GM21526 (cell line): ENCODE results near the gene MGAT5.
A peak's percentile ranks its signal among the peaks of the same experiment; 100 is the strongest.

Experiments
- ATAC-seq: cut with Tn5 transposase; IDR thresholded peaks from one replicate; pipeline ENCODE4 v1.9.1; 2021; ENCODE audit warnings: moderate library complexity; ENCODE audit not compliant: unreplicated experiment, low FRiP score

MGAT5 gene

GRCh38 chr2:134300585-134300984 lies 46.7 kb downstream of the MGAT5 start:
- no peak for ATAC-seq

- no peak for ATAC-seq
These were observed 47.4 kb downstream of the MGAT5 start for GRCh38 chr2:134301099-134301927.

- no peak for ATAC-seq
These were observed 48.0 kb downstream of the MGAT5 start for GRCh38 chr2:134301928-134302260.

- no peak for ATAC-seq
These were observed 50.7 kb downstream of the MGAT5 start for GRCh38 chr2:134304394-134305108.

- ATAC-seq, result no peak
These were observed 51.2 kb downstream of the MGAT5 start for GRCh38 chr2:134305109-134305491.

- ATAC-seq, result no peak
These were observed 52.6 kb downstream of the MGAT5 start for GRCh38 chr2:134306521-134306920.

- ATAC-seq, result no peak
These were observed 53.5 kb downstream of the MGAT5 start for GRCh38 chr2:134307334-134307733.

GRCh38 chr2:134308474-134309385 lies 54.9 kb downstream of the MGAT5 start:
- ATAC-seq, result no peak

GRCh38 chr2:134310107-134311079 lies 56.5 kb downstream of the MGAT5 start:
- ATAC-seq, result no peak

- ATAC-seq, result no peak
These were observed 58.6 kb downstream of the MGAT5 start for GRCh38 chr2:134312482-134312881.

- no peak for ATAC-seq
These were observed 60.3 kb downstream of the MGAT5 start for GRCh38 chr2:134314202-134314601.

- no peak for ATAC-seq
These were observed 61.0 kb downstream of the MGAT5 start for GRCh38 chr2:134314681-134315368.

- ATAC-seq, result no peak
These were observed 61.6 kb downstream of the MGAT5 start for GRCh38 chr2:134315471-134315870.

GRCh38 chr2:134319596-134320254 lies 65.9 kb downstream of the MGAT5 start:
- ATAC-seq, result no peak

- no peak for ATAC-seq
These were observed 67.1 kb downstream of the MGAT5 start for GRCh38 chr2:134320930-134321329.

GRCh38 chr2:134323777-134324176 lies 69.9 kb downstream of the MGAT5 start:
- ATAC-seq, result no peak

GRCh38 chr2:134324430-134324829 lies 70.6 kb downstream of the MGAT5 start:
- ATAC-seq, result no peak

- ATAC-seq, result peak; percentile 68
These were observed 71.1 kb downstream of the MGAT5 start for GRCh38 chr2:134324947-134325346.

GRCh38 chr2:134325696-134326095 lies 71.8 kb downstream of the MGAT5 start:
- no peak for ATAC-seq
